ENCODE data around the gene NUDT3.

NUDT3 gene

GRCh38 chr6:34323300-34323699, 69.2 kb downstream of the NUDT3 start:
- no peak overlapping the region for H3K4me3 ChIP-seq (ENCODE audit: low read depth, low read length)
- H3K9me3 ChIP-seq, result no peaks in the 10 kb centered on the region
- H3K36me3 ChIP-seq, result peaks cover 5% of the 10 kb centered on the region; the same call in 1 of the 2 replicates
- no peaks in the 10 kb centered on the region for H3K27me3 ChIP-seq
- TF ChIP-seq CTCF (IDR thresholded peaks at IDR 0.05; ENCODE audit: low read depth, low read length), result no peak
- no peak for DNase-seq
- peaks cover under 1% of the 10 kb centered on the region for H3K4me1 ChIP-seq

GRCh38 chr6:34322732-34323131, 69.7 kb downstream of the NUDT3 start:
- Histone ChIP-seq H3K4me1 (peaks cover 3% of the 10 kb centered on the region), H3K27me3 (no peaks in the 10 kb centered on the region), H3K4me3 (ENCODE audit: low read depth, low read length) (no peak overlapping the region), H3K36me3 (peaks cover 5% of the 10 kb centered on the region; the same call in 1 of the 2 replicates), H3K9me3 (no peaks in the 10 kb centered on the region)
- no peak for DNase-seq
- no peak for TF ChIP-seq CTCF (IDR thresholded peaks at IDR 0.05; ENCODE audit: low read depth, low read length)

- Histone ChIP-seq H3K4me3 (ENCODE audit: low read depth, low read length) (no peak overlapping the region), H3K27me3 (no peaks in the 10 kb centered on the region), H3K4me1 (peaks cover 3% of the 10 kb centered on the region), H3K36me3 (peaks cover 5% of the 10 kb centered on the region; the same call in 1 of the 2 replicates), H3K9me3 (no peaks in the 10 kb centered on the region)
- TF ChIP-seq CTCF (IDR thresholded peaks at IDR 0.05; ENCODE audit: low read depth, low read length), result no peak
- DNase-seq, result no peak
Measured at GRCh38 chr6:34321821-34322220, 70.6 kb downstream of the NUDT3 start.

- no peak for DNase-seq
- TF ChIP-seq CTCF (IDR thresholded peaks at IDR 0.05; ENCODE audit: low read depth, low read length), result no peak
- Histone ChIP-seq H3K27me3 (no peaks in the 10 kb centered on the region), H3K4me3 (ENCODE audit: low read depth, low read length) (no peak overlapping the region), H3K4me1 (peaks cover 3% of the 10 kb centered on the region), H3K9me3 (no peaks in the 10 kb centered on the region), H3K36me3 (peaks cover 5% of the 10 kb centered on the region; the same call in 1 of the 2 replicates)
Measured at GRCh38 chr6:34319471-34319885, 73.0 kb downstream of the NUDT3 start.

GRCh38 chr6:34318499-34319470, 73.7 kb downstream of the NUDT3 start:
- TF ChIP-seq CTCF (IDR thresholded peaks at IDR 0.05; ENCODE audit: low read depth, low read length), result no peak
- peaks cover 5% of the 10 kb centered on the region; the same call in 1 of the 2 replicates for H3K36me3 ChIP-seq
- DNase-seq, result no peak
- no peaks in the 10 kb centered on the region for H3K27me3 ChIP-seq
- H3K4me1 ChIP-seq, result peaks cover 3% of the 10 kb centered on the region
- H3K4me3 ChIP-seq (ENCODE audit: low read depth, low read length), result no peak overlapping the region
- no peaks in the 10 kb centered on the region for H3K9me3 ChIP-seq

All from BE2C (cell line).